ENCODE measurements around the gene SPHK2.

SPHK2 gene

GRCh38 chr19:48644839-48645619 lies 25.7 kb downstream of the SPHK2 start:
- ChIA-PET POLR2A (interaction anchor here (0.8 to 3.0 kb wide), 18 partner anchors 8 to 227 kb away, joined by 3 to 9 read pairs (median 4); partner anchors contain the start of genes DBP, PPP1R15A, RPL18 and SPHK2), CTCF (interaction anchor here (0.6 to 1.2 kb wide), 10 partner anchors 30 to 231 kb away, joined by 3 to 5 read pairs (median 4); no protein-coding TSS in a partner anchor)
- TF ChIP-seq L3MBTL2 (conservative IDR thresholded peaks at IDR 0.05) (peak; percentile 84), ELF4 (IDR thresholded peaks at IDR 0.05) (no peak)
- peak; percentile 62 for DNase-seq (ENCODE audit: extremely low spot score)

- TF ChIP-seq HDGF (IDR thresholded peaks at IDR 0.05; ENCODE audit: borderline replicate concordance) (no peak), BHLHE40 (IDR thresholded peaks at IDR 0.05; ENCODE audit: borderline replicate concordance) (no peak), FOXK2 (IDR thresholded peaks at IDR 0.05) (no peak), FOXA1 (IDR thresholded peaks at IDR 0.05) (no peak), TARDBP (IDR thresholded peaks at IDR 0.05) (no peak), FOXM1 (IDR thresholded peaks at IDR 0.05; ENCODE audit: borderline replicate concordance) (no peak), SP1 (IDR thresholded peaks at IDR 0.05) (no peak), ARNT (IDR thresholded peaks at IDR 0.05) (no peak), NFRKB (IDR thresholded peaks at IDR 0.05) (no peak), ZNF384 (IDR thresholded peaks at IDR 0.05) (no peak), PKNOX1 (IDR thresholded peaks at IDR 0.05) (no peak), SUZ12 (IDR thresholded peaks at IDR 0.05) (no peak), LEF1 (IDR thresholded peaks at IDR 0.05; ENCODE audit: borderline replicate concordance) (no peak), L3MBTL2 (conservative IDR thresholded peaks at IDR 0.05) (no peak)
- DNase-seq (ENCODE audit: extremely low spot score): no peak
- POLR2A ChIA-PET: interaction anchor here (0.5 to 3.0 kb wide), 24 partner anchors 9 to 227 kb away, joined by 3 to 9 read pairs (median 4); partner anchors contain the start of genes DBP, IZUMO1, PPP1R15A and RPL18
- CTCF ChIA-PET: interaction anchor here (0.6 to 1.2 kb wide), 9 partner anchors 30 to 197 kb away, joined by 3 to 4 read pairs (median 3); no protein-coding TSS in a partner anchor
Observed at GRCh38 chr19:48645620-48646000, 26.3 kb downstream of the SPHK2 start.

GRCh38 chr19:48646001-48646721 lies 26.9 kb downstream of the SPHK2 start, which contains the start of gene CA11:
Gene CA11 (minus strand): TSS chr19:48646187. CDS start chr19:48645632, 555 bp downstream.
- TF ChIP-seq ZNF384 (IDR thresholded peaks at IDR 0.05) (no peak), L3MBTL2 (conservative IDR thresholded peaks at IDR 0.05) (peak; percentile 79), ELF4 (IDR thresholded peaks at IDR 0.05) (no peak), FOXM1 (IDR thresholded peaks at IDR 0.05; ENCODE audit: borderline replicate concordance) (no peak), LEF1 (IDR thresholded peaks at IDR 0.05; ENCODE audit: borderline replicate concordance) (no peak), ARNT (IDR thresholded peaks at IDR 0.05) (no peak), SP1 (IDR thresholded peaks at IDR 0.05) (no peak), SUZ12 (IDR thresholded peaks at IDR 0.05) (no peak)
- DNase-seq (ENCODE audit: extremely low spot score): peak; percentile 86
- ChIA-PET CTCF (interaction anchor here (0.6 to 1.2 kb wide), 8 partner anchors 30 to 197 kb away, joined by 3 to 4 read pairs (median 4); no protein-coding TSS in a partner anchor), POLR2A (interaction anchor here (0.5 to 3.0 kb wide), 24 partner anchors 9 to 226 kb away, joined by 3 to 9 read pairs (median 4); partner anchors contain the start of genes DBP, IZUMO1, PPP1R15A and RPL18)

- CTCF ChIA-PET: no interaction called here
- DNase-seq (ENCODE audit: extremely low spot score): no peak
- POLR2A ChIA-PET: interaction anchor here (0.7 to 2.4 kb wide), 9 partner anchors 10 to 225 kb away, joined by 3 to 7 read pairs (median 6); partner anchors contain the start of genes DBP, IZUMO1, PPP1R15A and RPL18
- no peak for TF ChIP-seq ZNF384 (IDR thresholded peaks at IDR 0.05)
- no peak for TF ChIP-seq ARNT (IDR thresholded peaks at IDR 0.05)
- no peak for TF ChIP-seq FOXA1 (IDR thresholded peaks at IDR 0.05)
- no peak for TF ChIP-seq FOXK2 (IDR thresholded peaks at IDR 0.05)
- no peak for TF ChIP-seq ELF4 (IDR thresholded peaks at IDR 0.05)
- TF ChIP-seq SUZ12 (IDR thresholded peaks at IDR 0.05): no peak
- no peak for TF ChIP-seq HDGF (IDR thresholded peaks at IDR 0.05; ENCODE audit: borderline replicate concordance)
- no peak for TF ChIP-seq PKNOX1 (IDR thresholded peaks at IDR 0.05)
- TF ChIP-seq BHLHE40 (IDR thresholded peaks at IDR 0.05; ENCODE audit: borderline replicate concordance): no peak
Observed at GRCh38 chr19:48646722-48647216, 27.5 kb downstream of the SPHK2 start.

GRCh38 chr19:48648134-48648533 lies 28.8 kb downstream of the SPHK2 start:
- CTCF ChIA-PET: no interaction called here
- TF ChIP-seq NFRKB (IDR thresholded peaks at IDR 0.05): no peak
- no peak for TF ChIP-seq FOXA1 (IDR thresholded peaks at IDR 0.05)
- TF ChIP-seq CTBP1 (IDR thresholded peaks at IDR 0.05; ENCODE audit: borderline replicate concordance): no peak
- TF ChIP-seq FOXM1 (IDR thresholded peaks at IDR 0.05; ENCODE audit: borderline replicate concordance): no peak
- no peak for TF ChIP-seq ARNT (IDR thresholded peaks at IDR 0.05)
- TF ChIP-seq FOXK2 (IDR thresholded peaks at IDR 0.05): no peak
- no peak for TF ChIP-seq SP1 (IDR thresholded peaks at IDR 0.05)
- no peak for TF ChIP-seq HDGF (IDR thresholded peaks at IDR 0.05; ENCODE audit: borderline replicate concordance)
- TF ChIP-seq ZNF384 (IDR thresholded peaks at IDR 0.05): no peak
- no peak for TF ChIP-seq LEF1 (IDR thresholded peaks at IDR 0.05; ENCODE audit: borderline replicate concordance)
- TF ChIP-seq SUZ12 (IDR thresholded peaks at IDR 0.05): no peak
- TF ChIP-seq TARDBP (IDR thresholded peaks at IDR 0.05): no peak
- DNase-seq (ENCODE audit: extremely low spot score): no peak
- POLR2A ChIA-PET: no interaction called here
